GM12878 (cell line): ENCODE measurements around the gene KDF1. TPM values are rescaled to one million over a fixed set of nuclear protein-coding genes. Genes with fewer than 3 reads are reported as not detected.

Experiments
- ATAC-seq: fragments of 200-7000 bp; cut with Tn5 transposase; 3 replicates; pipeline ENCODE4 v1.9.1; 2020; ENCODE audit warnings: mild to moderate bottlenecking, moderate library complexity
- BruUV-seq: library from RNA; stranded (reverse); fragments of 400-500 nt; replicated peaks from 2 replicates; lab custom pipeline; 2021; lab: Mats Ljungman, UMichigan
- CTCF ChIA-PET: fragments of 300-600 bp; sonication (Branson Sonifier 250); formaldehyde crosslinking; extraction: SDS; loops from one replicate; lab custom pipeline; 2021; ENCODE audit warnings: inconsistent platforms; lab: Yijun Ruan, JAX
- POLR2A ChIA-PET: fragments of 350-600 bp; formaldehyde crosslinking; extraction: SDS; loops from one replicate; lab custom pipeline; 2021; ENCODE audit warnings: inconsistent platforms; lab: Charles Lee
- RAD21 ChIA-PET: fragments of 300-600 bp; sonication (Branson Sonifier 250); formaldehyde crosslinking; loops from one replicate; lab custom pipeline; 2023; ENCODE audit warnings: antibody characterized with exemption; ENCODE audit not compliant: unreplicated experiment; lab: Charles Lee
- SMC1A ChIA-PET: fragments of 300-600 bp; sonication (Branson Sonifier 250); formaldehyde crosslinking; loops from one replicate; lab custom pipeline; 2023; ENCODE audit not compliant: unreplicated experiment, uncharacterized antibody; lab: Charles Lee
- DNase-seq: peaks from one replicate; pipeline ENCODE4 v3.0.0-alpha.2; 2011; ENCODE audit warnings: low read depth, low spot score
- FAIRE-seq: peaks from 3 replicates; lab custom pipeline; 2011; peaks lifted over from hg19 to GRCh38; lab: Jason Lieb, UNC
- H2AFZ ChIP-seq: 2 replicates; pipeline ENCODE4 v1.6.0; 2011; ENCODE audit warnings: low read depth, low read length, control low read depth; ENCODE audit not compliant: control insufficient read depth
- H3K27ac ChIP-seq: 2 replicates; pipeline ENCODE4 v1.5.1; 2011; ENCODE audit warnings: control low read depth; ENCODE audit not compliant: control insufficient read depth, insufficient read depth
- H3K27me3 ChIP-seq, 2 experiments: replicated peaks in 1 of 2; 2 replicates each; pipeline versions ENCODE4 v1.6.0 to v1.6.1; 2011; ENCODE audit warnings: low read length in 1 of 2; ENCODE audit not compliant: control insufficient read depth in 2 of 2, insufficient read depth in 2 of 2
- H3K36me3 ChIP-seq, 2 experiments: 2 replicates each; pipeline ENCODE4 v1.5.1; 2011; ENCODE audit warnings: low read length in 1 of 2; ENCODE audit not compliant: control insufficient read depth in 2 of 2, insufficient read depth in 2 of 2
- H3K4me1 ChIP-seq: 2 replicates; pipeline ENCODE4 v1.6.1; 2011; ENCODE audit warnings: mild to moderate bottlenecking, low read length, moderate library complexity, mixed read lengths; ENCODE audit not compliant: control insufficient read depth, insufficient read depth
- H3K4me2 ChIP-seq: 2 replicates; pipeline ENCODE4 v1.6.0; 2011; ENCODE audit warnings: control low read depth; ENCODE audit not compliant: control insufficient read depth, insufficient read depth
- H3K4me3 ChIP-seq: fragments of 200-600 bp; sonication (generic); 2 replicates; pipeline ENCODE4 v1.5.1; 2016
- H3K79me2 ChIP-seq: 2 replicates; pipeline ENCODE4 v1.6.0; 2011; ENCODE audit warnings: low read length; ENCODE audit not compliant: control insufficient read depth, insufficient read depth
- H3K9ac ChIP-seq: 2 replicates; pipeline ENCODE4 v1.8.0; 2011; ENCODE audit warnings: low read length, control low read depth, mixed read lengths; ENCODE audit not compliant: control insufficient read depth, insufficient read depth
- H3K9me3 ChIP-seq: replicated peaks from 3 replicates; pipeline ENCODE4 v1.5.1; 2011; ENCODE audit warnings: mild to moderate bottlenecking, low read length; ENCODE audit not compliant: control insufficient read depth, insufficient read depth
- H4K20me1 ChIP-seq: 2 replicates; pipeline ENCODE4 v1.6.0; 2011; ENCODE audit not compliant: control insufficient read depth, insufficient read depth
- MLLT1 ChIP-seq: fragments of 450-650 bp; IDR thresholded peaks from 2 replicates; pipeline ENCODE4 v1.6.1; 2016; ENCODE audit warnings: mild to moderate bottlenecking
- ZBED1 ChIP-seq: IDR thresholded peaks from 2 replicates; pipeline ENCODE4 v1.6.1; 2016; ENCODE audit warnings: borderline replicate concordance
- WGBS: methylation state at CpG from one replicate; pipeline ENCODE4 v1.1.6; 2016; ENCODE audit warnings: low lambda C conversion rate; ENCODE audit not compliant: insufficient replicate concordance, insufficient coverage; ENCODE audit errors: missing lambda C conversion rate; 5-methylcytosine and 5-hydroxymethylcytosine counted together
- in situ Hi-C: fragments of 300-500 bp; cut with MboI; formaldehyde crosslinking; loops from 9 replicates; pipeline ENCODE4 v1.14.3; 2018; ENCODE audit warnings: mixed read lengths
- intact Hi-C: fragments of 100-400 bp; cut with micrococcal nuclease; formaldehyde crosslinking; loops from one replicate; pipeline ENCODE4 v1.14.2; 2022; ENCODE audit not compliant: unreplicated experiment
- polyA plus RNA-seq, 11 experiments: library from polyadenylated mRNA; depleted of rRNA in 4 of 11; unstranded in 6 of 11; stranded (reverse) in 5 of 11; fragments of >200 nt; fragmentation: Nextera tagmentation in 4 of 11; fragmentation: Illumina TruSeq in 1 of 11; extraction: Ambion mirVana in 4 of 11; extraction: Trizol in 1 of 11; gene quantifications; 1 replicate in 1 of 11; 2 replicates in 10 of 11; pipeline versions ENCODE4 v1.2.1 to v1.2.3, GENCODE V29; 2011 to 2016; ENCODE audit warnings: inconsistent platforms in 2 of 11, missing spikeins in 2 of 11, low read depth in 1 of 11
- total RNA-seq, 4 experiments: library from RNA; depleted of rRNA in 3 of 4; stranded (reverse); fragments of >200 nt in 3 of 4; fragmentation: Illumina TruSeq in 1 of 4; extraction: Trizol in 1 of 4; gene quantifications; 2 replicates each; pipeline versions ENCODE4 v1.2.1 to v1.2.3, GENCODE V29; 2013 to 2021

Gene KDF1
- total and polyA plus RNA-seq, 10 of the 15 experiments (the other 5 are each of a cell fraction or from before 2014, with no cell fraction given), result 0.03 to 0.13 (median 0.04) TPM; not detected in 7

- H4K20me1 ChIP-seq, result no peaks in the 10 kb centered on the region
- peak overlapping the region; percentile 98 for H2AFZ ChIP-seq
- DNase-seq (no peak), ATAC-seq (no peak), FAIRE-seq (no peak)
- ChIA-PET POLR2A (interaction anchor here (0.6 to 3.6 kb wide), 8 partner anchors 12 to 1142 kb away, joined by 3 to 33 read pairs (median 4); partner anchors contain the start of genes GPN2, NUDC and SLC9A1), RAD21 (interaction anchor here (0.6 to 1.1 kb wide), 5 partner anchors 11 to 382 kb away, joined by 3 to 4 read pairs (median 3); partner anchors contain the start of genes GPN2, NR0B2, NUDC and SLC9A1), CTCF (interaction anchor here (0.6 to 1.7 kb wide), 7 partner anchors 11 to 299 kb away, joined by 3 to 6 read pairs (median 3); partner anchors contain the start of gene GPN2), SMC1A (interaction anchor here (0.8 to 2.8 kb wide), 8 partner anchors 11 to 408 kb away, joined by 3 to 18 read pairs (median 3); partner anchors contain the start of genes GPN2 and NUDC)
- H3K9ac ChIP-seq, result peak overlapping the region; percentile 88
- intact Hi-C loops, result no loop called here
- H3K4me1 ChIP-seq, result peaks cover 6% of the 10 kb centered on the region; the same call in 1 of the 2 replicates
- 68% methylated on average over 13 of the region's 18 CpGs for WGBS
- H3K9me3 ChIP-seq, result no peaks in the 10 kb centered on the region
- peak overlapping the region; percentile 77 for H3K27ac ChIP-seq
- H3K4me2 ChIP-seq, result peak overlapping the region; percentile 19
- in situ Hi-C loops, result no loop called here
- H3K27me3 ChIP-seq, result no peaks in the 10 kb centered on the region
- BruUV-seq, result TSS peak; percentile 99
- H3K36me3 ChIP-seq, result no peaks in the 10 kb centered on the region; a peak in 1 of 4 replicates
- H3K4me3 ChIP-seq, result peak overlapping the region; percentile 85
- TF ChIP-seq ZBED1 (no peak), MLLT1 (peak; percentile 88)
- peaks cover 18% of the 10 kb centered on the region for H3K79me2 ChIP-seq
These were observed 59.3 kb downstream of the KDF1 start for GRCh38 chr1:26900815-26901511.
